Endodermal cell (in vitro differentiated cells): ENCODE data around the gene LPIN3. TPM values are rescaled to one million over a fixed set of nuclear protein-coding genes. Genes with fewer than 3 reads are reported as not detected.

Experiments used
- DNase-seq: peaks from one replicate; pipeline ENCODE4 v3.0.0-alpha.2; 2017
- H3K27ac ChIP-seq: 2 replicates; pipeline ENCODE4 v1.5.1; 2013; ENCODE audit warnings: mild to moderate bottlenecking, low read depth, low read length, moderate library complexity
- H3K27me3 ChIP-seq: 2 replicates; pipeline ENCODE4 v1.6.1; 2013; ENCODE audit warnings: mild to moderate bottlenecking, low read length, moderate library complexity; ENCODE audit not compliant: insufficient read depth, control insufficient read depth, poor library complexity, severe bottlenecking
- H3K36me3 ChIP-seq: 2 replicates; pipeline ENCODE4 v1.7.0; 2013; ENCODE audit warnings: mild to moderate bottlenecking, low read length, moderate library complexity; ENCODE audit not compliant: control insufficient read depth, insufficient read depth
- H3K4me1 ChIP-seq: one replicate; pipeline ENCODE4 v1.7.0; 2013; ENCODE audit warnings: low read length; ENCODE audit not compliant: control insufficient read depth, insufficient read depth
- H3K4me3 ChIP-seq: 2 replicates; pipeline ENCODE4 v1.5.1; 2013; ENCODE audit warnings: mild to moderate bottlenecking, low read length, moderate library complexity
- H3K9ac ChIP-seq: 2 replicates; pipeline ENCODE4 v1.6.1; 2013; ENCODE audit warnings: mild to moderate bottlenecking, low read length, moderate library complexity; ENCODE audit not compliant: poor library complexity, severe bottlenecking; ENCODE audit errors: extremely low read depth
- H3K9me3 ChIP-seq: 2 replicates; pipeline ENCODE4 v1.6.1; 2013; ENCODE audit warnings: mild to moderate bottlenecking, low read length, moderate library complexity; ENCODE audit not compliant: control insufficient read depth
- H3K27ac Mint-ChIP-seq: 2 replicates; pipeline ENCODE4 v1.8.0; 2020; ENCODE audit warnings: mixed read lengths
- H3K27me3 Mint-ChIP-seq: 2 replicates; pipeline ENCODE4 v1.8.0; 2021; ENCODE audit warnings: mild to moderate bottlenecking, mixed read lengths; ENCODE audit not compliant: insufficient read depth
- H3K36me3 Mint-ChIP-seq: 2 replicates; pipeline ENCODE4 v1.8.0; 2020; ENCODE audit warnings: low read depth, mixed read lengths
- H3K4me1 Mint-ChIP-seq: 2 replicates; pipeline ENCODE4 v1.8.0; 2020; ENCODE audit warnings: mixed read lengths
- H3K4me3 Mint-ChIP-seq: 2 replicates; pipeline ENCODE4 v1.8.0; 2020; ENCODE audit warnings: mild to moderate bottlenecking, moderate library complexity, mixed read lengths
- H3K9me3 Mint-ChIP-seq: 2 replicates; pipeline ENCODE4 v1.8.0; 2020; ENCODE audit warnings: mild to moderate bottlenecking, mixed read lengths
- CTCF ChIP-seq: fragments of 200-600 bp; sonication (generic); conservative IDR thresholded peaks from 2 replicates; pipeline ENCODE4 v1.5.0; 2021; ENCODE audit warnings: antibody characterized with exemption, mild to moderate bottlenecking
- WGBS, 2 experiments: methylation state at CpG; one replicate each; pipeline versions ENCODE4 v1.1.5 to v1.1.7; 2013; ENCODE audit warnings: missing lambda C conversion rate in 2 of 2, mixed read lengths in 1 of 2; ENCODE audit not compliant: insufficient coverage in 1 of 2, insufficient read length in 1 of 2; 5-methylcytosine and 5-hydroxymethylcytosine counted together
- total RNA-seq, 2 donors: library from RNA; stranded (reverse); fragmentation: NEBNext Ultra II Directional in 1 of 2; extraction: Animal tissue kit (Norgen Biotek cat#: 25700) in 1 of 2; gene quantifications; 2 replicates in 1 of 2; 3 replicates in 1 of 2; pipeline ENCODE4 v1.2.1, GENCODE V29; 2021

LPIN3 gene
- total RNA-seq, 2 donors from 2014 or later = 13.1 to 13.2 TPM

GRCh38 chr20:41347523-41348429 lies 7.2 kb downstream of the LPIN3 start:
- H3K9me3 Mint-ChIP-seq = no peaks in the 10 kb centered on the region
- H3K27me3 Mint-ChIP-seq = no peaks in the 10 kb centered on the region
- H3K36me3 Mint-ChIP-seq = peaks cover 5% of the 10 kb centered on the region
- Histone ChIP-seq H3K27me3 (no peaks in the 10 kb centered on the region), H3K9ac (peak overlapping the region; percentile 20), H3K27ac (no peak overlapping the region), H3K36me3 (peaks cover 4% of the 10 kb centered on the region), H3K4me1 (no peaks in the 10 kb centered on the region), H3K9me3 (no peaks in the 10 kb centered on the region), H3K4me3 (no peak overlapping the region)
- peak overlapping the region; percentile 82 for H3K27ac Mint-ChIP-seq
- TF ChIP-seq CTCF = no peak
- peaks cover 6% of the 10 kb centered on the region for H3K4me1 Mint-ChIP-seq
- 88 to 92% methylated on average over 9 to 13 of the region's 13 CpGs for WGBS, 2 experiments
- H3K4me3 Mint-ChIP-seq = no peak overlapping the region
- DNase-seq = no peak

- no peaks in the 10 kb centered on the region for H3K9me3 ChIP-seq
- H3K36me3 ChIP-seq = peaks cover 4% of the 10 kb centered on the region
- no peak overlapping the region for H3K9ac ChIP-seq
- Mint-ChIP-seq H3K36me3 (peaks cover 10% of the 10 kb centered on the region), H3K27ac (no peak overlapping the region), H3K9me3 (no peaks in the 10 kb centered on the region), H3K4me1 (peaks cover 5% of the 10 kb centered on the region), H3K27me3 (no peaks in the 10 kb centered on the region), H3K4me3 (no peak overlapping the region)
- no peak for TF ChIP-seq CTCF
- no peak for DNase-seq
- H3K27me3 ChIP-seq = no peaks in the 10 kb centered on the region
- WGBS, 2 experiments = 93 to 97% methylated on average over 6 to 13 of the region's 13 CpGs
- H3K4me3 ChIP-seq = no peak overlapping the region
- no peak overlapping the region for H3K27ac ChIP-seq
- H3K4me1 ChIP-seq = no peaks in the 10 kb centered on the region
These were observed 8.0 kb downstream of the LPIN3 start for GRCh38 chr20:41348430-41349172.

GRCh38 chr20:41349266-41349665 lies 8.6 kb downstream of the LPIN3 start:
- no peak for DNase-seq
- Histone ChIP-seq H3K9ac (no peak overlapping the region), H3K9me3 (no peaks in the 10 kb centered on the region), H3K4me1 (no peaks in the 10 kb centered on the region), H3K27me3 (no peaks in the 10 kb centered on the region), H3K36me3 (peaks cover 4% of the 10 kb centered on the region), H3K27ac (no peak overlapping the region), H3K4me3 (no peak overlapping the region)
- Mint-ChIP-seq H3K27me3 (no peaks in the 10 kb centered on the region), H3K4me1 (peaks cover 5% of the 10 kb centered on the region), H3K27ac (no peak overlapping the region), H3K9me3 (no peaks in the 10 kb centered on the region), H3K4me3 (no peak overlapping the region), H3K36me3 (peaks cover 10% of the 10 kb centered on the region)
- no peak for TF ChIP-seq CTCF
- 86% methylated on average over 1 of the region's 2 CpGs; no CpG with 5 or more reads in 1 of the 2 experiments for WGBS, 2 experiments
